Endodermal cell (in vitro differentiated cells): Measurements from ENCODE around the gene ZNF460. TPM values are rescaled to one million over a fixed set of nuclear protein-coding genes. Genes with fewer than 3 reads are reported as not detected.

ENCODE experiments used
- DNase-seq: peaks from one replicate; pipeline ENCODE4 v3.0.0-alpha.2; 2017
- H3K27ac ChIP-seq: 2 replicates; pipeline ENCODE4 v1.5.1; 2013; ENCODE audit warnings: mild to moderate bottlenecking, low read depth, low read length, moderate library complexity
- H3K27me3 ChIP-seq: 2 replicates; pipeline ENCODE4 v1.6.1; 2013; ENCODE audit warnings: mild to moderate bottlenecking, low read length, moderate library complexity; ENCODE audit not compliant: insufficient read depth, control insufficient read depth, poor library complexity, severe bottlenecking
- H3K36me3 ChIP-seq: 2 replicates; pipeline ENCODE4 v1.7.0; 2013; ENCODE audit warnings: mild to moderate bottlenecking, low read length, moderate library complexity; ENCODE audit not compliant: control insufficient read depth, insufficient read depth
- H3K4me1 ChIP-seq: one replicate; pipeline ENCODE4 v1.7.0; 2013; ENCODE audit warnings: low read length; ENCODE audit not compliant: control insufficient read depth, insufficient read depth
- H3K4me3 ChIP-seq: 2 replicates; pipeline ENCODE4 v1.5.1; 2013; ENCODE audit warnings: mild to moderate bottlenecking, low read length, moderate library complexity
- H3K9ac ChIP-seq: 2 replicates; pipeline ENCODE4 v1.6.1; 2013; ENCODE audit warnings: mild to moderate bottlenecking, low read length, moderate library complexity; ENCODE audit not compliant: poor library complexity, severe bottlenecking; ENCODE audit errors: extremely low read depth
- H3K9me3 ChIP-seq: 2 replicates; pipeline ENCODE4 v1.6.1; 2013; ENCODE audit warnings: mild to moderate bottlenecking, low read length, moderate library complexity; ENCODE audit not compliant: control insufficient read depth
- H3K27ac Mint-ChIP-seq: 2 replicates; pipeline ENCODE4 v1.8.0; 2020; ENCODE audit warnings: mixed read lengths
- H3K27me3 Mint-ChIP-seq: 2 replicates; pipeline ENCODE4 v1.8.0; 2021; ENCODE audit warnings: mild to moderate bottlenecking, mixed read lengths; ENCODE audit not compliant: insufficient read depth
- H3K36me3 Mint-ChIP-seq: 2 replicates; pipeline ENCODE4 v1.8.0; 2020; ENCODE audit warnings: low read depth, mixed read lengths
- H3K4me1 Mint-ChIP-seq: 2 replicates; pipeline ENCODE4 v1.8.0; 2020; ENCODE audit warnings: mixed read lengths
- H3K4me3 Mint-ChIP-seq: 2 replicates; pipeline ENCODE4 v1.8.0; 2020; ENCODE audit warnings: mild to moderate bottlenecking, moderate library complexity, mixed read lengths
- H3K9me3 Mint-ChIP-seq: 2 replicates; pipeline ENCODE4 v1.8.0; 2020; ENCODE audit warnings: mild to moderate bottlenecking, mixed read lengths
- WGBS, 2 experiments: methylation state at CpG; one replicate each; pipeline versions ENCODE4 v1.1.5 to v1.1.7; 2013; ENCODE audit warnings: missing lambda C conversion rate in 2 of 2, mixed read lengths in 1 of 2; ENCODE audit not compliant: insufficient coverage in 1 of 2, insufficient read length in 1 of 2; 5-methylcytosine and 5-hydroxymethylcytosine counted together
- total RNA-seq, 2 donors: library from RNA; stranded (reverse); fragmentation: NEBNext Ultra II Directional in 1 of 2; extraction: Animal tissue kit (Norgen Biotek cat#: 25700) in 1 of 2; gene quantifications; 2 replicates in 1 of 2; 3 replicates in 1 of 2; pipeline ENCODE4 v1.2.1, GENCODE V29; 2021
- TF ChIP-seq, protein P1 (sequence below): fragments of 200-600 bp; sonication (generic); conservative IDR thresholded peaks from 2 replicates; pipeline ENCODE4 v1.5.0; 2021; ENCODE audit warnings: antibody characterized with exemption, mild to moderate bottlenecking

ZNF460 gene
- total RNA-seq, 2 donors from 2014 or later = 63.9 to 64.0 TPM

DNA sequence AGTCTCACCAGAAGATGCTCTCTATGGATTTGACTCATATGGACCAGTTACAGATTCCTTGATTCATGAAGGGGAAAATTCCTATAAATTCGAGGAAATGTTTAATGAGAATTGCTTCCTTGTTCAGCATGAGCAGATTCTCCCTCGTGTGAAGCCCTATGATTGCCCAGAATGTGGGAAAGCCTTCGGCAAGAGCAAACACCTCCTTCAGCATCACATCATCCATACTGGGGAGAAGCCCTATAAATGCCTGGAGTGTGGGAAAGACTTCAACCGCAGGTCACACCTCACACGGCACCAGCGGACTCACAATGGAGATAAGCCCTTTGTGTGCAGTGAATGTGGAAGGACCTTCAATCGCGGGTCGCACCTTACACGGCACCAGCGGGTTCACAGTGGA is 10.7 kb downstream of the ZNF460 start:
- no peaks in the 10 kb centered on the region for H3K4me1 Mint-ChIP-seq
- no peaks in the 10 kb centered on the region for H3K27me3 Mint-ChIP-seq
- Histone ChIP-seq H3K27ac (no peak overlapping the region), H3K27me3 (no peaks in the 10 kb centered on the region), H3K9ac (no peak overlapping the region), H3K9me3 (peaks cover 34% of the 10 kb centered on the region), H3K36me3 (peaks cover 96% of the 10 kb centered on the region), H3K4me1 (no peaks in the 10 kb centered on the region), H3K4me3 (no peak overlapping the region)
- H3K27ac Mint-ChIP-seq = no peak overlapping the region
- H3K36me3 Mint-ChIP-seq = peaks cover 97% of the 10 kb centered on the region
- peaks cover 70% of the 10 kb centered on the region for H3K9me3 Mint-ChIP-seq
- WGBS, 2 experiments = 97 to 99% methylated on average over 11 of the region's 11 CpGs
- DNase-seq = no peak
- H3K4me3 Mint-ChIP-seq = no peak overlapping the region
- TF ChIP-seq, protein P1, sequence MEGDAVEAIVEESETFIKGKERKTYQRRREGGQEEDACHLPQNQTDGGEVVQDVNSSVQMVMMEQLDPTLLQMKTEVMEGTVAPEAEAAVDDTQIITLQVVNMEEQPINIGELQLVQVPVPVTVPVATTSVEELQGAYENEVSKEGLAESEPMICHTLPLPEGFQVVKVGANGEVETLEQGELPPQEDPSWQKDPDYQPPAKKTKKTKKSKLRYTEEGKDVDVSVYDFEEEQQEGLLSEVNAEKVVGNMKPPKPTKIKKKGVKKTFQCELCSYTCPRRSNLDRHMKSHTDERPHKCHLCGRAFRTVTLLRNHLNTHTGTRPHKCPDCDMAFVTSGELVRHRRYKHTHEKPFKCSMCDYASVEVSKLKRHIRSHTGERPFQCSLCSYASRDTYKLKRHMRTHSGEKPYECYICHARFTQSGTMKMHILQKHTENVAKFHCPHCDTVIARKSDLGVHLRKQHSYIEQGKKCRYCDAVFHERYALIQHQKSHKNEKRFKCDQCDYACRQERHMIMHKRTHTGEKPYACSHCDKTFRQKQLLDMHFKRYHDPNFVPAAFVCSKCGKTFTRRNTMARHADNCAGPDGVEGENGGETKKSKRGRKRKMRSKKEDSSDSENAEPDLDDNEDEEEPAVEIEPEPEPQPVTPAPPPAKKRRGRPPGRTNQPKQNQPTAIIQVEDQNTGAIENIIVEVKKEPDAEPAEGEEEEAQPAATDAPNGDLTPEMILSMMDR = no peak

DNA sequence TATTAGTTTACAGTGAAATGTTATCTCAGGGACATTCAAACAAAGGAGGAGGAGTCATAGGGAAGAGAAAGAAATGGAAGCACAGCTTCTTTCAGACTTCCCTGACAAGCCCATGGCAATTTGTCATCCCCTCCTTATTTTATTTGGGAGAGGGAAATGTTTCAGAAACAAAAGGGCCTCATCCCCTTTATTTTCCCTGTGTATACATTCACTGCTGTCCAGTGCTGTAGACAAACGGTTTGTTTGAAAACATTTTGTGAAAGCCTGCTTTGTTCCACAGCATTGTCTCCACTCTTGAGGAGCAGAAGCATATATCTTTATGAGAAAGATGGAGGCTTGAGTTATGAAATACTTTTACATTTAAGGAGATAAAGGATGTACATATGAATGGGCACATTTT is 12.3 kb downstream of the ZNF460 start:
- no peak overlapping the region for H3K27ac ChIP-seq
- H3K9ac ChIP-seq = no peak overlapping the region
- Mint-ChIP-seq H3K36me3 (peaks cover 96% of the 10 kb centered on the region), H3K27ac (no peak overlapping the region), H3K4me3 (no peak overlapping the region), H3K9me3 (peaks cover 76% of the 10 kb centered on the region), H3K4me1 (no peaks in the 10 kb centered on the region), H3K27me3 (no peaks in the 10 kb centered on the region)
- H3K27me3 ChIP-seq = no peaks in the 10 kb centered on the region
- TF ChIP-seq, protein P1 = no peak
- WGBS, 2 experiments = 100% methylated on average over 1 of the region's 1 CpG; no CpG with 5 or more reads in 1 of the 2 experiments
- no peaks in the 10 kb centered on the region for H3K4me1 ChIP-seq
- no peak overlapping the region for H3K4me3 ChIP-seq
- peaks cover 38% of the 10 kb centered on the region for H3K9me3 ChIP-seq
- H3K36me3 ChIP-seq = peaks cover 92% of the 10 kb centered on the region
- no peak for DNase-seq

- Mint-ChIP-seq H3K9me3 (peaks cover 75% of the 10 kb centered on the region), H3K4me3 (no peak overlapping the region), H3K36me3 (peaks cover 93% of the 10 kb centered on the region), H3K4me1 (no peaks in the 10 kb centered on the region), H3K27me3 (no peaks in the 10 kb centered on the region), H3K27ac (no peak overlapping the region)
- Histone ChIP-seq H3K27me3 (no peaks in the 10 kb centered on the region), H3K36me3 (peaks cover 92% of the 10 kb centered on the region), H3K4me1 (no peaks in the 10 kb centered on the region), H3K4me3 (peak overlapping the region; percentile 62), H3K9ac (no peak overlapping the region), H3K9me3 (peaks cover 38% of the 10 kb centered on the region), H3K27ac (no peak overlapping the region)
- TF ChIP-seq, protein P1 = no peak
- 94% methylated on average over 1 of the region's 1 CpG; no CpG with 5 or more reads in 1 of the 2 experiments for WGBS, 2 experiments
- no peak for DNase-seq
Measured at GRCh38 chr19:57293719-57294118, 13.4 kb downstream of the ZNF460 start.
